ENCODE data around the gene DLG2.

- TF ChIP-seq FOXJ3 (CRISPR knock-in tag; IDR thresholded peaks at IDR 0.05; ENCODE audit: borderline replicate concordance) (no peak), CTCF (IDR thresholded peaks at IDR 0.05) (no peak), USF2 (CRISPR knock-in tag; IDR thresholded peaks at IDR 0.05) (no peak)
Measured at GRCh38 chr11:85118151-85118550, 509.0 kb downstream of the DLG2 start.

Data from WTC11 (cell line).